PFSK-1 (cell line): ENCODE data around the gene RAD51B.

ENCODE experiments used
- FOXP2 ChIP-seq: optimal IDR thresholded peaks from 2 replicates; pipeline ENCODE3; 2011; ENCODE audit warnings: borderline replicate concordance, control low read depth, inconsistent platforms; ENCODE audit not compliant: insufficient read depth; ENCODE audit errors: extremely low read length, extremely low read depth
- POLR2AphosphoS5 ChIP-seq: IDR thresholded peaks from 2 replicates; pipeline ENCODE4 v1.6.1; 2012; ENCODE audit warnings: low read depth, mild to moderate bottlenecking, control low read depth, low read length, moderate library complexity
- SIN3A ChIP-seq: IDR thresholded peaks from 2 replicates; pipeline ENCODE4 v1.6.1; 2012; ENCODE audit warnings: mild to moderate bottlenecking, low read length, moderate library complexity, borderline replicate concordance; ENCODE audit not compliant: insufficient read depth
- TAF1 ChIP-seq: IDR thresholded peaks from 2 replicates; pipeline ENCODE4 v1.6.1; 2012; ENCODE audit warnings: low read length, control low read depth, borderline replicate concordance; ENCODE audit not compliant: insufficient read depth
- TF ChIP-seq, protein P1 (sequence below), 2 experiments: IDR thresholded peaks; 2 replicates each; pipeline versions ENCODE4 v1.6.1 to v1.8.0; 2011 to 2012; ENCODE audit warnings: low read depth in 2 of 2, low read length in 2 of 2, control low read depth in 1 of 2, inconsistent platforms in 1 of 2, mild to moderate bottlenecking in 1 of 2, moderate library complexity in 1 of 2; ENCODE audit not compliant: insufficient read depth in 1 of 2

The RAD51B gene

DNA sequence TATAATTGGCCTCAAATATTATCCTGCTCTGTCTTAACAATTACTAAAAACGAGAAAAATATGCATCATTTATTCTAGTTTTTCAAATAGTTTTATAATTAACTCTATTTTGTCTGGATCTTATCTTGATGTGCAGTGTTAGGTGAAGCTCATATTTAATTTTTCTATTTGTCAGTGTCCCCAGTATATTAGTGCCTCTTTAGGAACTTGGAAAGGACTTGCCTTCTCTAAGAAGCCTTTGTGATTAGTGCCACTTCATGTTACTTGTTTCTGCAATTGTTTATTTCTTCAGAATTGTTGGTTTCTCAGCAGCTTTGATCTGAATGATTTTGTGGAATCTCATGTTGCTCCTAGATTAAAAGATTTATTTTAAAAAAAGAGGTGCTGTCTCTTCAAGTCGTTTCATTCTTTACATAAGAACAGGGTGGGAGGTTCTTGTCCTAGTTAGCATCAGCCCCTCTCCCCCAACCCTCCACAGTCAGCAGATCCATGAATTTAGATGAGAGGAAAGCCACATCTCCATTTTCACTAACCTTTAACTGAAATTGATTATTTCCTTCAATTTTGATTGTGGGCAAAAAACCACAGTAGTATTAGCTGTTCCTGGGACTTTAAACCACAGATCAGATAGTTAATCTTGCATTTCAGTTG is 434.4 kb downstream of the RAD51B start:
- TF ChIP-seq, protein P1, sequence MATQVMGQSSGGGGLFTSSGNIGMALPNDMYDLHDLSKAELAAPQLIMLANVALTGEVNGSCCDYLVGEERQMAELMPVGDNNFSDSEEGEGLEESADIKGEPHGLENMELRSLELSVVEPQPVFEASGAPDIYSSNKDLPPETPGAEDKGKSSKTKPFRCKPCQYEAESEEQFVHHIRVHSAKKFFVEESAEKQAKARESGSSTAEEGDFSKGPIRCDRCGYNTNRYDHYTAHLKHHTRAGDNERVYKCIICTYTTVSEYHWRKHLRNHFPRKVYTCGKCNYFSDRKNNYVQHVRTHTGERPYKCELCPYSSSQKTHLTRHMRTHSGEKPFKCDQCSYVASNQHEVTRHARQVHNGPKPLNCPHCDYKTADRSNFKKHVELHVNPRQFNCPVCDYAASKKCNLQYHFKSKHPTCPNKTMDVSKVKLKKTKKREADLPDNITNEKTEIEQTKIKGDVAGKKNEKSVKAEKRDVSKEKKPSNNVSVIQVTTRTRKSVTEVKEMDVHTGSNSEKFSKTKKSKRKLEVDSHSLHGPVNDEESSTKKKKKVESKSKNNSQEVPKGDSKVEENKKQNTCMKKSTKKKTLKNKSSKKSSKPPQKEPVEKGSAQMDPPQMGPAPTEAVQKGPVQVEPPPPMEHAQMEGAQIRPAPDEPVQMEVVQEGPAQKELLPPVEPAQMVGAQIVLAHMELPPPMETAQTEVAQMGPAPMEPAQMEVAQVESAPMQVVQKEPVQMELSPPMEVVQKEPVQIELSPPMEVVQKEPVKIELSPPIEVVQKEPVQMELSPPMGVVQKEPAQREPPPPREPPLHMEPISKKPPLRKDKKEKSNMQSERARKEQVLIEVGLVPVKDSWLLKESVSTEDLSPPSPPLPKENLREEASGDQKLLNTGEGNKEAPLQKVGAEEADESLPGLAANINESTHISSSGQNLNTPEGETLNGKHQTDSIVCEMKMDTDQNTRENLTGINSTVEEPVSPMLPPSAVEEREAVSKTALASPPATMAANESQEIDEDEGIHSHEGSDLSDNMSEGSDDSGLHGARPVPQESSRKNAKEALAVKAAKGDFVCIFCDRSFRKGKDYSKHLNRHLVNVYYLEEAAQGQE (IDR thresholded peaks at IDR 0.05; ENCODE audit: insufficient read depth in 1 of 2, low read depth in 2 of 2, low read length in 2 of 2), result no peak
- TF ChIP-seq SIN3A (no peak), FOXP2 (no peak), POLR2AphosphoS5 (no peak), TAF1 (no peak)

DNA sequence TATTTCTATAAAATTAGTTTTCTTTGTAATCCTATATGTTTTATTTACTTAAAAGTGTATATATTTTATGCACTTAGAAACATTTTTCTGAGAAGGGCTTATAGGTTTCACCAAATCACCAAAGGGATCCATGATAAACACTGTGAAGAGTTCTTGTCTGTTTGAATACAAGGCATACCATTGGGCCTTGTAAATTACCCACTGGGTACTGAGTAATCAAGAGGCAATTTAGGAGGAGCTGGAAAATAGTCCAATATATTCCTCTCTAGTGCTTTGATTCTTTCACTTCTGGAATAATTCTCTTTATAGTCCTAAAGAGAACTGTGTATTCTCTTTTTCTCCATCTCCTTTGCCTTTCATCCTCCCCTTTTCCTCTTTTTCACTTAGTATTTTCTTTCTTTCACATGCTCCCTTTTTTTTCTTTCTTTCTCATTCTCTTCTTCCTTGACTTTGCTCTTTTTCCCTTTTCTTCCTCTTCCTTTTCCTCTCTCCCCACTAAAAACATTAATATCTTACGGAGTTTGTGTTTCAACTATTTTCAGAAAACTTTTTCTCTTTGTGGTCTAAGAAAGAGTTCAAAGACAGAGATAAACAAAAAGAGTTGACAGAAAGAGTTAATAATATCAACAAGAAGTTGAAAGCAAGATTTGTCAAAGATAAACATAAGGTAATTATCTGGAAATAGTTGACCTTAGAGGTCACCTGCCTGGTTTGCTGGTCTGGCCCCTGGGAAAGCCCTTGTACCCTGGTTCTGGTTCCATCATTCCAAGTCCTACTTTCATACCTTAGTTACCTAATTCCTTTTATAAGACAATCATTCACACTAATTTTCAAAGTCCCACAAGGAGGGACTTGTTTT is 435.3 kb downstream of the RAD51B start:
- TF ChIP-seq, protein P1 (IDR thresholded peaks at IDR 0.05; ENCODE audit: insufficient read depth in 1 of 2, low read depth in 2 of 2, low read length in 2 of 2), result no peak
- TF ChIP-seq FOXP2 (no peak), TAF1 (no peak), POLR2AphosphoS5 (no peak), SIN3A (no peak)

DNA sequence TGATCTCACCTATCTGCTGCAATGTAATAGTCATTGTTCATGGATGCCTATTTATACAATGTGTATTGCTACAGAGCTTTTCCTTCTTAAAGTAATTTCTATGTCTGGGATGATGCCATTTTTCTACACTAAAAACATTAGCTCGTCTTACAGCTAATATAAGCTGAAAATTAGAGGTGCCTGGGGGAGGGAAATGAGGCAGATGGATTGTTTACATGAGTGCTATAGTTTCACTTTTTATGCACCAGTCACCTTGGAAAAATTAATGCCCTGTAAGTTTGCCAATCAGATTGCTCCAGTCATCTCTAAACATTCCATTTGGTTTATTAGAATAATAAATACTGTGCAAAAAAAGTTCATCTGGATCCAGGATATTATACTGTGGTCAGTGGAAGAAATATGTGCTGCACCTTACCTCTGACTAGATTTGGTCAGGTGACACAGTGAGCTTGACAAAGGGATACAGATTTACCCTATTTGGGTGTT is 436.2 kb downstream of the RAD51B start:
- TF ChIP-seq TAF1, result no peak
- TF ChIP-seq FOXP2, result no peak
- no peak for TF ChIP-seq POLR2AphosphoS5
- TF ChIP-seq, protein P1 (IDR thresholded peaks at IDR 0.05; ENCODE audit: insufficient read depth in 1 of 2, low read depth in 2 of 2, low read length in 2 of 2), result no peak
- no peak for TF ChIP-seq SIN3A

DNA sequence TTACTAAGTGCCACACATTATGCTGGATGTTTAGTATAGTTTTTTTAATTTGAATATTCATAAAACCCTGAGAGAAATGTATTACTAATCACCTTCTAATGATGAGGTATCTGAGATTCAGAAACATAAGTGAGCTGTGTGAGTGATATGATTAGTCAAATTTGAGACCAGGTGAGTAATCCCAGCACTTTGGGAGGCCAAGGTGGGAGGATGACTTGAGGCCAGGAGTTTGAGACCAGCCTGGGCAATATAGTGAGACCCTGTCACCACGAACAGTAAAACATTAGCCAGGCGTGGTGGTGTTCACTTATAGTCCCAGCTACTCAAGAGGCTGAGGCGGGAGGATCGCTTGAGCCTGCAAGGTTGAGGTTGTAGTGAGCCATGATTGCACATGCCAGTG is 438.4 kb downstream of the RAD51B start:
- no peak for TF ChIP-seq FOXP2
- TF ChIP-seq SIN3A, result no peak
- TF ChIP-seq, protein P1 (IDR thresholded peaks at IDR 0.05; ENCODE audit: insufficient read depth in 1 of 2, low read depth in 2 of 2, low read length in 2 of 2), result no peak
- no peak for TF ChIP-seq TAF1
- TF ChIP-seq POLR2AphosphoS5, result no peak
